HG03457 (cell line): ENCODE data around the gene EXOC8.

Experiments
- ATAC-seq: cut with Tn5 transposase; IDR thresholded peaks from one replicate; pipeline ENCODE4 v1.9.1; 2021; ENCODE audit warnings: moderate number of reproducible peaks; ENCODE audit not compliant: unreplicated experiment

The EXOC8 gene

DNA sequence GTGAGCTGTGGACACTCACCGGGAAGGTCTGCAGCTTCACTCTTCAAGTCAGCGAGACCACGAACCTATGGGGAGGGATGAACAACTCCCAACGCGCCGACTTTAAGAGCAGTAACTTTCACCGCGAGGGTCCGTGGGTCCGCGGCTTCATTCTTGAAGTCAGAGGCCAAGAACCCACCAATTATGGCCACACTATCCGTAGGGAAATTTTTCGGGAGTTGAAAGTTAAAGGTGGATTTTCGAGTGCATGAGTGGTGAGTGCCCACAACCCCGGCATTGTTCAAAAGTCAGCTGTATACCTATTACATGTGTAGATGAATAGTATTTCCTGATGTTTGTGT is 19.7 kb downstream of the EXOC8 start:
- no peak for ATAC-seq

DNA sequence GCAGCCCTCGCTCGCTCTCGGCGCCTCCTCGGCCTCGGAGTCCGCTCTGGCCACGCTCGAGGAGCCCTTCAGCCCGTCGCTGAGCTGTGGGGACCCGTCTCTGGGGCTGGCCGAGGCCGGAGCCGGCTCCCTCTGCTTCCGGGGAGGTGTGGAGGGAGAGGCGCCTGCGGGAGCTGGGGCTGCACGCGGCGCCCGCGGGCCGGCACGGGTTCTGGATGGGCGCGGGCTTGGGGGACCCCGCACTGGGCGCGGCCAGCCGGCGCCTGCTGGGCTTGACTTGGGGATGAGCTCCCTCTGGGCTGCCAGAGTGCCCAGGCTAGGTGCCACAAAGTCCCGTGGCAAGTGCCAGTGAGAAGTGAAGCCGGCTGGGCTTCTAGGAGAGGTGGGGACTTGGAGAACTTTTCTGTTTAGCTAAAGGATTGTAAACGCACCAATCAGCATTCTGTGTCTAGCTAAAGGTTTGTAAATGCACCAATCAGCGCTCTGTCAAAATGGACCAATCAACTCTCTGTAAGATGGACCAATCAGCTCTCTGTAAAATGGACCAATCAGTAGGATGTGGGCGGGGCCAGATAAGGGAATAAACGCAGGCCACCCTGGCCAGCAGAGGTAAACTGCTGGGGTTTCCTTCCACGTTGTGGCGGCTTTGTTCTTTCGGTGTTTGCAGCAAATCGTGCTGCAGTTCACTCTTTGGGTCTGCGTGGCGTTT is 20.2 kb downstream of the EXOC8 start:
- no peak for ATAC-seq

DNA sequence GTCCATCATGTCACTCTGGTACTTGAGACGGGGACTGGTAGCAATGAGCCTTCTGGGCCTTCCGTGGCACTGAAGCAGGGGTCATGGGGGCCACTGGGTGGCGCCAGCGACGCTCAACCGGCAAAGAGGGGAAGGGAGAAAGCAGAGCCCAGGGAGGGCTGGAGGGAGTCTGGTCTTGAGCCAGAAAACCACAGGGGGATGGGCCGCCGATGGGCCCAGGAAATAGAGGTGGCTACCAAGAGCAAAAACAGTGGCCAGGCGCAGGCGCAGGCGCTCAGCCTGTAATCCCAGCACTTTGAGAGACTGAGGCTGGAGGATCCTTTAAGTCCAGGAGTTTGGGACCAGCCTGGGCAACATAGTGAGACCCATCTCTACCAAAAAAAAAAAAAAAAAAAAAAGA is 21.8 kb downstream of the EXOC8 start:
- no peak for ATAC-seq

DNA sequence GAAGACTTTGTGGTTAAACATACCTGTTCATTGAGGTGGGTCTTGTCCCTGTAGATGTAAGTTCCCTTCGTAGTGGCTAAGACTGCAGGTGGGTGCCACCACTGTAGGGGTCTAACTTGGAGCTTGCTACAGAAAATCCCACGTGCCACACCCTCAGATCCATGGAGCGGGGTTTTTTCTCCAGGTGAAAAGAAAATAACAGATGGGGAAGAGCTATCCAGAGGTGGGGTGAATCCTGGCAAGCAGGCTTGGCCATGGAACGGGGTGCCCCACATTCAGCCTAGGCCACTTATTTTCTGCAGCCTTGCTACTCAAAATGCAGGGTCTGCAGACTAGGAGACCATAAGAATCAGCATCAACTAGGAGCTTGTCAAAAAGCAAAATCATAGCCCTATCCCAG is 24.0 kb downstream of the EXOC8 start:
- no peak for ATAC-seq

DNA sequence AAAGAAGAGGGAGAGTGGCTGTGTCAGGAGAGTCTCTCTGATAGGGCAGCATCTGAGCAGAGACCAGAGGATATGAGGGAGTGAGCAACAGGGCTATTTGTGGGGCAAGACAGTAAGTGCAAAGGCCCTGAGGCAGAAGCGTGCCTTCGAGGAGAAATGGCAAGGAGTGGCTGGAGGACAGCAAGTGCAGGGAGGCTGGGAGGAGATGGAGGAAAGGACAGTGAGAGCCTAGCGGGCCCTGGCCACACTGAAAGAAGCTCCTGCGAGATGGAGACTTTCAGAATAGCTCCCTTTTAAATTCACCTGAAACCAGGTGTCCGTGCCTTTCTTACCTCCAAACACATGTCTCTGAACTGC is 25.2 kb downstream of the EXOC8 start:
- ATAC-seq = no peak

DNA sequence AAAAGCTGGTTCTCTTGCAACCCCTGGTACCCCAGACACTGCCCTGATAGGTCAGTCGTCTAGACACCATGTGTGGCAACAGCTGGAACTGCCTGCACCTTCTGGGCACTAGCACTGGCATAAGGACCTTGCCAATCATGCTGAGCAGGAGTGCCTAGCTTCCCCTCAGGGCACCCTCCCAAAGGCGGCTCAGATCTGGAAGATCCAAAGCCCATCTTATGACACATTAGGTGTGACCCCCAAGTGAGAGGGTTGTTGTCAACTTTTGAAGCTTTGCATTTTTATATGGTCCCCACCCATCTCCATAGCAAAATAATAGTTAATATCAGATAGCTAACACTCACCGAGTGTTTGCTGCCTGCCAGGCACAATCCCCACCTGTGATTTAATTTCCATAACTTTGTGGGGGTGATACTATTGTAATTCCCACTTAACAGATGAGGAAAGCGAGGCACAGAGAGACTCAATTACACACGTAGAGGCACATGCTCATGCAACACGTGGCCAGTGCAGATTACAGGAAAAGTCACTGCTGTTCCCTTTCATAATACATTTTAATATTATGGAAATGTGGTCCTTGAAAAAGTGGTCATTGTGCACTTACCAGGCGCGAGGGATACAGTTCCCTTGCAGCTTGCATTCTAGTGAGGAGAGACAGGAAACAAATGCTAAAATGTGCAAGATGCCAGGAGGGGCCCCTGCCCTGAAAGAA is 25.8 kb downstream of the EXOC8 start:
- ATAC-seq = no peak

DNA sequence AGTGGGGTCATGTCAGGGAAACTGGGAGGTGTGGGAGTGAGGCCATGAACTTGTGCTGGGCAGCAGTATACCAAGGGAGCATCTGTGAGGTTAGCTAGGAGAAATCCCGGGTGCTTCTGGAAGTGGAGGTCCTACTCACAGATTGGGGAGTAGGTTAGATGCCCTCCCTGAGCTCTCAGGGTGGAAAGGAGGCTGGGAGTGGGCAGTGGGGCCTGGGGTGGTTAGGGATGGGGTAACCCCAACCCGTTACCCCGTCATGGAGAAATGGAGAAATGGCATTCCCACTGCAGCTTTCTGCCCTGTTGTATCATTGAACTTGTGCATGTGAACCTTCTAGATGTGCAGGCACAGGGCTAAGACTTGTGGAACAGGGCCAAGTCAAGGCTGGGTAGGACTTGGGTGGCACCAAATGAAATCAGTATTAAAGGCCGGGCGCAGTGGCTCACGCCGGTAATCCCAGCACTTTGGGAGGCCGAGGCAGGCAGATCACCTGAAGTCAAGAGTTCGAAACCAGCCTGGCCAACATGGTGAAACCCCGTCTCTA is 27.2 kb downstream of the EXOC8 start:
- no peak for ATAC-seq

DNA sequence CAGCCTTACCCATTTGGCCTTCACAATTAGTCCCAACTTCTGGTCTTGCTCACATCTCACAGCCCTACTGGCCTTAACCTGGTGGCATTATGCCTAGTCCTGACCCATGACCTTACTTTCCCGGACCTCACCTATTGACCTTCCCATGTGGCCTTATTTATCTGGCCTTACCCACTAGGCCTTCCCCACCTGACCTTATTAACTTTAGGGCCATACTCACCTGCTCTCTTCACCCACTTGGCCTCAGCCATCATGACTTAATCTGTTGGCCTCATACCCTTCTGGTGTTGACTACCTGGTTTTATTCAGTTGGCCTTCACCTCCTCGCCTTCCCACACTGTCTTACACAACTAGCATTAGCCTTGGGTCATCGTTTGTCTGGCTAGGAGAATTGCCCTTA is 35.7 kb downstream of the EXOC8 start:
- no peak for ATAC-seq

DNA sequence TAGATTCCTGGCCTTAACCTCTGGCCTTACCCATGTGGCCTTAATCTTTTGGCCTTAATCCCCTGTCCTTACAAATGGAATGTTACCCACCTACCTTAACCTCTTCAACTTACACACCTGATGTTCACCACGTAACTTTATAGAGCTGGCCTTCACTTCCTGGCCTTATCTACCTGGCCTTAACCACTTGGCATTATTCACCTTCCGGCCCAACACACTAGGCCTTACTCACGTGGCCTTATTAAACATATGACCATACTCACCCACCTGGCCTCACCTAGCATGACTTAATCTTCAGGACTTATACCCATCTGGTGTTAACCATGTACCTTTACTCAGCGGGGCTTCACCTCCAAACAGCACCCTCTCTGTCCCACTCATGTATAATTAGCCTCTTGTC is 41.7 kb downstream of the EXOC8 start:
- no peak for ATAC-seq

DNA sequence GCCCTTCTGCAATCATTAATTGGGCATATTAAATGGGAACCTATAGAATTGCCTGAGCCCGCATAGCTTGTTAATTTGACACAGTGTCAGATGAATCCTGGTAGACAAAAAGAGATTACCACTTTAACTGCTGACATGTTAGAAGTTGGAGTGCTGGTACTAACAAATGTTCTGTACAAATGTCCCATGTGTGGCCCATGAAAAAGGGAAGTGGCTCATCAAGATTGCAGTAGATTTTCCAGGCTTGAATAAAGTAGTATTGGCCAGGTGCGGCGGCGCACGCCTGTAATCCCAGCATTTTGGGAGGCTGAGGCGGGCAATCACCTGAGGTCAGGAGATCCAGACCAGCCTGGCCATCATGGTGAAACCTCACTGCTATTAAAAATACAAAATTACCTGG is 51.0 kb downstream of the EXOC8 start:
- no peak for ATAC-seq

DNA sequence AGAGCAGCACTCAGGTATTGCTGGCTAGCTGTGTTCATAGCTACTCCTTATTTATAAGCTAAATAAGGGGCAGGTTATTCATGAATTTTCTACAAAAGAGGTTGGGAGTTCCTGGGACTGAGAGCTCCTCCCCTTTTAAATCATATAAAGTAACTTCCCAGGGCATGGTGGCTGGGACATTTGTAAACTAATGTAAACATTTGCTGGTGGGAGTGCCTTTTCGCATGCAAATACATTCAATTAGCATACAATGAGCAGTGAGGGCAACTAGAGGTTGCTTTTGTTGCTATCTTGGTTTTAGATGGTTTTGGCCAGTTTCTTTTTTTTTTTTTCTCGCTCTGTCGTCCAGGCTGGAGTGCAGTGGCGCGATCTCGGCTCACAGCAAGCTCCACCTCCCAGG is 53.2 kb downstream of the EXOC8 start:
- ATAC-seq = no peak
